Gastrocnemius medialis (tissue), 4 donors: ENCODE data around the gene GEMIN7. TPM values are rescaled to one million over a fixed set of nuclear protein-coding genes. Genes with fewer than 3 reads are reported as not detected.

Experiments used
- ATAC-seq, 2 donors: fragments of 150-250 bp; one replicate each; pipeline ENCODE4 v1.9.1; 2016
- DNase-seq, 2 donors: peaks; one replicate each; pipeline ENCODE4 v3.0.0-alpha.2; 2019
- H3K27ac ChIP-seq, 4 donors: fragments of 200-600 bp; sonication (generic); 1 replicate in 1 of 4; 2 replicates in 3 of 4; pipeline ENCODE4 v1.5.1; 2016 to 2018; ENCODE audit warnings: mild to moderate bottlenecking in 2 of 4, moderate library complexity in 1 of 4
- H3K27me3 ChIP-seq, 3 donors: fragments of 200-600 bp; sonication (generic) in 2 of 3; 1 replicate in 1 of 3; 2 replicates in 2 of 3; pipeline versions ENCODE4 v1.5.1 to v1.6.0; 2016 to 2019; ENCODE audit warnings: mild to moderate bottlenecking in 1 of 3, moderate library complexity in 1 of 3
- H3K36me3 ChIP-seq, 2 donors: fragments of 200-600 bp; sonication (generic) in 1 of 2; one replicate each; pipeline ENCODE4 v1.5.1; 2017 to 2018
- H3K4me1 ChIP-seq, 2 donors: fragments of 200-600 bp; sonication (generic) in 1 of 2; one replicate each; pipeline ENCODE4 v1.5.1; 2016 to 2017; ENCODE audit warnings: mild to moderate bottlenecking in 2 of 2
- H3K4me3 ChIP-seq, 4 donors: fragments of 200-600 bp; sonication (generic) in 3 of 4; 1 replicate in 1 of 4; 2 replicates in 3 of 4; pipeline ENCODE4 v1.5.1; 2016 to 2019; ENCODE audit warnings: mild to moderate bottlenecking in 2 of 4
- H3K9me3 ChIP-seq, 3 donors: fragments of 200-600 bp; sonication (generic) in 2 of 3; 1 replicate in 1 of 3; 2 replicates in 2 of 3; pipeline ENCODE4 v1.5.1; 2016 to 2019
- POLR2A ChIP-seq, 2 donors: fragments of 450-650 bp; IDR thresholded peaks; one replicate each; pipeline ENCODE4 v1.6.1; 2017; ENCODE audit warnings: antibody characterized with exemption in 2 of 2, mild to moderate bottlenecking in 2 of 2, moderate library complexity in 2 of 2
- in situ Hi-C, 4 donors: fragments of 200-750 bp; cut with MboI; loops; one replicate each; pipeline versions ENCODE4 v1.15.0 to v1.8.0; 2017; ENCODE audit warnings: low sequenced_read_pairs in 4 of 4
- intact Hi-C: fragments of 100-400 bp; cut with DNase I; formaldehyde crosslinking; loops from one replicate; pipeline ENCODE4 v1.15.1; 2023; ENCODE audit warnings: low total_unique reads
- total RNA-seq, 4 donors: library from RNA; depleted of rRNA; stranded (reverse); fragments of >200 nt; gene quantifications; one replicate each; pipeline versions ENCODE4 v1.1.0 to v1.2.3, GENCODE V29; 2016
- TF ChIP-seq, protein P1 (sequence below), 5 experiments: fragments of 450-650 bp in 3 of 5; fragments of 200-600 bp in 2 of 5; sonication (generic) in 2 of 5; IDR thresholded peaks in 4 of 5; conservative IDR thresholded peaks in 1 of 5; 1 replicate in 4 of 5; 2 replicates in 1 of 5; pipeline ENCODE4 v1.5.1; 2016 to 2019; ENCODE audit warnings: antibody characterized with exemption in 5 of 5, mild to moderate bottlenecking in 3 of 5, moderate library complexity in 3 of 5

GEMIN7 gene
- total RNA-seq, 4 donors from 2014 or later, result 18.6 to 33.4 (median 27.9) TPM

DNA sequence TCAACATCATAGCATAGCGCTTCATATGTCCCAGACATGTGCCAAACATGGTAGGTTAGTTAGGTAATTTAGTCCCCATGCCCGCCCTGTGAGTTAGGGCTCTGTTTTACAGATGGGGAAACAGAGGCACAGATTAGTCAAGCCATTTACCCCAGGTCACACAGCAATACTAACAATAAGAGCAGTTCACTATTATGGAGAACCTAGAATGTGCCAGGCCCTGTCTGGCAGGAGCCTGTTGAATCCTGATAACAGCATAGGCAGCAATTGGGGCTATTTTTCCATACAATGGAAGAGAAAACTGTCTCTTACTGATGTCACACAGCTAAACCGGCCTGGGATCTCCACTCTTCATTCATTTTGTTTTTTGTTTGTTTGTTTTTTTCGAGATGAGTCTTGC, 7.4 kb downstream of the GEMIN7 start:
- peaks cover 0 to 26% of the 10 kb centered on the region in 2 donors for H3K36me3 ChIP-seq
- H3K4me1 ChIP-seq, result peaks cover 8% of the 10 kb centered on the region in 2 donors
- intact Hi-C loops, result no loop called here
- TF ChIP-seq POLR2A (IDR thresholded peaks at IDR 0.05), result no peak
- TF ChIP-seq, protein P1, sequence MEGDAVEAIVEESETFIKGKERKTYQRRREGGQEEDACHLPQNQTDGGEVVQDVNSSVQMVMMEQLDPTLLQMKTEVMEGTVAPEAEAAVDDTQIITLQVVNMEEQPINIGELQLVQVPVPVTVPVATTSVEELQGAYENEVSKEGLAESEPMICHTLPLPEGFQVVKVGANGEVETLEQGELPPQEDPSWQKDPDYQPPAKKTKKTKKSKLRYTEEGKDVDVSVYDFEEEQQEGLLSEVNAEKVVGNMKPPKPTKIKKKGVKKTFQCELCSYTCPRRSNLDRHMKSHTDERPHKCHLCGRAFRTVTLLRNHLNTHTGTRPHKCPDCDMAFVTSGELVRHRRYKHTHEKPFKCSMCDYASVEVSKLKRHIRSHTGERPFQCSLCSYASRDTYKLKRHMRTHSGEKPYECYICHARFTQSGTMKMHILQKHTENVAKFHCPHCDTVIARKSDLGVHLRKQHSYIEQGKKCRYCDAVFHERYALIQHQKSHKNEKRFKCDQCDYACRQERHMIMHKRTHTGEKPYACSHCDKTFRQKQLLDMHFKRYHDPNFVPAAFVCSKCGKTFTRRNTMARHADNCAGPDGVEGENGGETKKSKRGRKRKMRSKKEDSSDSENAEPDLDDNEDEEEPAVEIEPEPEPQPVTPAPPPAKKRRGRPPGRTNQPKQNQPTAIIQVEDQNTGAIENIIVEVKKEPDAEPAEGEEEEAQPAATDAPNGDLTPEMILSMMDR (IDR thresholded peaks at IDR 0.05 in 4 of 5, conservative IDR thresholded peaks at IDR 0.05 in 1 of 5), result no peak
- DNase-seq (no peak), ATAC-seq (no peak)
- no peaks in the 10 kb centered on the region for H3K27me3 ChIP-seq
- H3K9me3 ChIP-seq, result no peaks in the 10 kb centered on the region
- in situ Hi-C loops, result no loop called here
- no peak overlapping the region for H3K27ac ChIP-seq
- H3K4me3 ChIP-seq, result no peak overlapping the region

DNA sequence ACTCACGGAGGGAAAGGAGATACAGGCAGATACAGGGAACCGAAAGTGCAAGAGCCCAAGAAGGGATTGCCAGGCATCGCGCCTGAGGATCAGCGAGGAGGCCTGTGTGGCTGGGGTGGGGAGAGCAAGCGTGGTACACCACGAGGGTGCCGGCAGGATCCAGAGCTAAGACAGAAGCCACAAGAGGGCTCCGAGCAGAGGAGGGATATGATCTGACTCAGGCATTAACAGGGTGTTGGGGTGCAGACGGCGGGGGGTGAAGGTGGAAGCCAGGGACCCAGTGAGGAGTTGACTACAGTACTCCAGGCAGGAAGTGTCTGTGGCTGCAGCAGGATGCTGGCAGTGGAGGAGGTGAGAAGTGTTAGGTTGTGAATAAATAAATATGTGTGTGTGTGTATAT, 8.5 kb downstream of the GEMIN7 start:
- Histone ChIP-seq H3K4me3 (no peak overlapping the region), H3K4me1 (peaks cover 8 to 13% of the 10 kb centered on the region in 2 donors), H3K36me3 (peaks cover 0 to 21% of the 10 kb centered on the region in 2 donors), H3K9me3 (no peaks in the 10 kb centered on the region), H3K27me3 (no peaks in the 10 kb centered on the region), H3K27ac (no peak overlapping the region)
- DNase-seq (no peak), ATAC-seq (no peak)
- TF ChIP-seq POLR2A (IDR thresholded peaks at IDR 0.05), result no peak
- TF ChIP-seq, protein P1 (IDR thresholded peaks at IDR 0.05 in 4 of 5, conservative IDR thresholded peaks at IDR 0.05 in 1 of 5), result no peak
- intact Hi-C loops, result no loop called here
- in situ Hi-C loops, result no loop called here

DNA sequence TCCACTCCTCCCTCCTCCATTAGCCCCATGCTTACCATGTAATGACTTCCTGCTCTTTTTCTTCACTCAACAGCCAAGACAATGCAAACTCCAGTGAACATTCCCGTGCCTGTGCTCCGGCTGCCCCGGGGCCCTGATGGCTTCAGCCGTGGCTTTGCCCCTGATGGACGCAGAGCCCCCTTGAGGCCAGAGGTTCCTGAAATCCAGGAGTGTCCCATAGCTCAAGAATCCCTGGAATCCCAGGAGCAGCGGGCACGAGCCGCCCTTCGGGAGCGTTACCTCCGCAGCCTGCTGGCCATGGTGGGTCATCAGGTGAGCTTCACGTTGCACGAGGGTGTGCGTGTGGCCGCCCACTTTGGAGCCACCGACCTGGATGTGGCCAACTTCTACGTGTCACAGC, 11.0 kb downstream of the GEMIN7 start:
- in situ Hi-C loops (no loop called here), intact Hi-C loops (loop anchor here (5.0 to 10.0 kb wide), 3 partner anchors 162 to 343 kb away; partner anchors contain the start of genes BCL3, CKM and MARK4)
- peaks cover 0 to 11% of the 10 kb centered on the region in 2 donors for H3K36me3 ChIP-seq

DNA sequence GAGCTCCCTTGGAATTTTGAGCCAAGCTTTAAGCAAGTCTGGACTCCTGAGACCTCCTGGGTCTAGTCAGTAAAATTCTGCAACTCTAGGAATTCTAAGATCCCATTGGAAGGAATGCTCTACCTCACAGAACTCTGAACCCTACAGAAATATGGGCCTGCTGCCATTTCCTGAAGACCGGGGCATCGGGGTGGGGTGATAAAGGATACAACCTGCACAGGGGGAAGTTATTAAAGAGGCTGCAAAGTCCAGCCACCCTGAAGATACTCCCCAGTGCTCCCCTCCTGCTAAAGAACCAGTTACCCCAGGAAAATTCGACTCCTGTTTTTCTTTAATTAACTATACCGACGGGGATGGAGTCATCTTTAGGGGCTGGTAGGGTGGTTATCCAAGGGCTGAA, 11.5 kb downstream of the GEMIN7 start:
- intact Hi-C loops (loop anchor here (5.0 to 10.0 kb wide), 3 partner anchors 162 to 343 kb away; partner anchors contain the start of genes BCL3, CKM and MARK4), in situ Hi-C loops (no loop called here)
- DNase-seq (no peak), ATAC-seq (no peak)
- H3K4me3 ChIP-seq, result peak overlapping the region in 2 of 4 donors; percentile 52 to 81
- H3K27ac ChIP-seq, result peak overlapping the region in 1 of 4 donors; percentile 90
- peaks cover 29 to 31% of the 10 kb centered on the region in 2 donors for H3K4me1 ChIP-seq
- TF ChIP-seq POLR2A (IDR thresholded peaks at IDR 0.05), result no peak
- TF ChIP-seq, protein P1 (IDR thresholded peaks at IDR 0.05 in 4 of 5, conservative IDR thresholded peaks at IDR 0.05 in 1 of 5), result no peak
- H3K36me3 ChIP-seq, result peaks cover 0 to 8% of the 10 kb centered on the region in 2 donors
- H3K9me3 ChIP-seq, result no peaks in the 10 kb centered on the region
- no peaks in the 10 kb centered on the region for H3K27me3 ChIP-seq

More for the DNA sequence above, 11.0 kb downstream of the GEMIN7 start:
- H3K27ac ChIP-seq, result no peak overlapping the region
- no peaks in the 10 kb centered on the region for H3K27me3 ChIP-seq
- H3K4me1 ChIP-seq, result peaks cover 24 to 28% of the 10 kb centered on the region in 2 donors
- H3K4me3 ChIP-seq, result no peak overlapping the region
- DNase-seq (no peak), ATAC-seq (no peak)
- H3K9me3 ChIP-seq, result no peaks in the 10 kb centered on the region
- TF ChIP-seq POLR2A (IDR thresholded peaks at IDR 0.05), result no peak
- TF ChIP-seq, protein P1 (IDR thresholded peaks at IDR 0.05 in 4 of 5, conservative IDR thresholded peaks at IDR 0.05 in 1 of 5), result no peak
